GM12891 (cell line): Measurements from ENCODE around the gene DNAJC30.

Source experiments
- PAX5 ChIP-seq: IDR thresholded peaks from 2 replicates; pipeline ENCODE4 v1.6.1; 2011; ENCODE audit warnings: low read length, moderate library complexity, mild to moderate bottlenecking; ENCODE audit not compliant: insufficient read depth, severe bottlenecking
- POLR2A ChIP-seq: IDR thresholded peaks from 2 replicates; pipeline ENCODE4 v1.6.1; 2011; ENCODE audit warnings: low read depth, low read length, control low read depth
- POLR2AphosphoS5 ChIP-seq: IDR thresholded peaks from 2 replicates; pipeline ENCODE4 v1.6.1; 2011; ENCODE audit warnings: low read depth, low read length, control low read depth
- POU2F2 ChIP-seq: IDR thresholded peaks from 2 replicates; pipeline ENCODE4 v1.6.1; 2011; ENCODE audit warnings: low read depth, mild to moderate bottlenecking, control low read depth, low read length, moderate library complexity
- SPI1 ChIP-seq: IDR thresholded peaks from 2 replicates; pipeline ENCODE4 v1.6.1; 2011; ENCODE audit warnings: low read depth, low read length, control low read depth
- TAF1 ChIP-seq: IDR thresholded peaks from 2 replicates; pipeline ENCODE4 v1.6.1; 2011; ENCODE audit warnings: low read depth, low read length, control low read depth

- TF ChIP-seq POLR2AphosphoS5 (no peak), POLR2A (no peak), TAF1 (no peak), PAX5 (no peak), SPI1 (no peak), POU2F2 (no peak)
These were observed 44.7 kb upstream of the DNAJC30 start for GRCh38 chr7:73727952-73728351.
